ENCODE measurements around the gene RBM17.

DNA sequence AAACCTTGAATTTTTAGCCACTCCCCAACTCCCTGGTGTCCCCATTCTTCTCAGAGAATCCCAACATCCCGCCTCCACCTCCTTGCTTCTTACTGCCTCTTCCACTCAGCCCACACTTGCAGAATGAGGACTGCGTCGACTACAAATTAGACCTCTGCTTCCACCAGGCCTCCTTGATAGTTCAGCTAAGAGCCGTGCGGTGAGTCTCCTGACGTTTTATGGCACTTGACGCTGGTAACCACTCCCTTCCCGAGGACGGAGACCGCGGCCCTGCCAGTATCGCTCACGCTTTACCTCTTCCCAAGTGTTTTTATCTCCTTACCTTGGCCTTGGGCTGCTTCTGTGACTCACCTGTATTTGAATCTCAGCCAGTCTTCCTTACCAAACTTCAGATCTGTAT, 31.1 kb downstream of the RBM17 start:
- TF ChIP-seq RAD21 (IDR thresholded peaks at IDR 0.05; ENCODE audit: low read depth) (no peak), TAF1 (IDR thresholded peaks at IDR 0.05; ENCODE audit: low read depth) (no peak), FOXM1 (IDR thresholded peaks at IDR 0.05; ENCODE audit: borderline replicate concordance, low read depth) (no peak), EGR1 (IDR thresholded peaks at IDR 0.05) (no peak), EP300 (IDR thresholded peaks at IDR 0.05; ENCODE audit: borderline replicate concordance) (no peak)
